Glutamatergic neuron (in vitro differentiated cells): ENCODE data around the gene SOS2. TPM values are rescaled to one million over a fixed set of nuclear protein-coding genes. Genes with fewer than 3 reads are reported as not detected.
A peak's percentile ranks its signal among the peaks of the same experiment; 100 is the strongest.

Source experiments
- DNase-seq: peaks from one replicate; pipeline ENCODE4 v3.0.0; 2022
- H3K27ac Mint-ChIP-seq: one replicate; pipeline ENCODE4 v1.8.0; 2020; ENCODE audit warnings: mild to moderate bottlenecking, mixed read lengths, inconsistent platforms; ENCODE audit not compliant: unreplicated experiment
- H3K27me3 Mint-ChIP-seq: one replicate; pipeline ENCODE4 v1.8.0; 2020; ENCODE audit warnings: mild to moderate bottlenecking, moderate library complexity, mixed read lengths, inconsistent platforms; ENCODE audit not compliant: unreplicated experiment
- H3K36me3 Mint-ChIP-seq: one replicate; pipeline ENCODE4 v1.8.0; 2020; ENCODE audit warnings: mild to moderate bottlenecking, mixed read lengths, inconsistent platforms; ENCODE audit not compliant: unreplicated experiment
- H3K4me1 Mint-ChIP-seq: one replicate; pipeline ENCODE4 v1.8.0; 2020; ENCODE audit warnings: mild to moderate bottlenecking, low read depth, mixed read lengths, inconsistent platforms; ENCODE audit not compliant: unreplicated experiment
- H3K4me3 Mint-ChIP-seq: one replicate; pipeline ENCODE4 v1.8.0; 2020; ENCODE audit warnings: mild to moderate bottlenecking, mixed read lengths, inconsistent platforms; ENCODE audit not compliant: unreplicated experiment
- H3K9me3 Mint-ChIP-seq: one replicate; pipeline ENCODE4 v1.8.0; 2020; ENCODE audit warnings: mild to moderate bottlenecking, moderate library complexity, mixed read lengths, inconsistent platforms; ENCODE audit not compliant: unreplicated experiment
- CTCF ChIP-seq: fragments of 200-600 bp; sonication (generic); IDR thresholded peaks from one replicate; pipeline ENCODE4 v1.5.0; 2021; ENCODE audit not compliant: partially characterized antibody, unreplicated experiment
- long read RNA-seq: library from polyadenylated mRNA; unstranded; transcript quantifications from one replicate; pipeline ENCODE4 v2.0.0, GENCODE V29; 2020; ENCODE audit not compliant: unreplicated experiment
- total RNA-seq: library from RNA; stranded (reverse); fragmentation: NEBNext Ultra II Directional; extraction: Animal tissue kit (Norgen Biotek cat#: 25700); gene quantifications from one replicate; pipeline ENCODE4 v1.2.1, GENCODE V29; 2021; ENCODE audit not compliant: unreplicated experiment

Gene SOS2
- total RNA-seq, result 50.4 TPM
- long read RNA-seq, partial matches to known transcripts, result 0 of 1 reads
- long read RNA-seq, other reads (novel, unspliced or antisense), result 1 of 1 reads

GRCh38 chr14:50231475-50232275 is at the start of gene SOS2:
SOS2 (minus strand) TSS chr14:50231578; CDS start chr14:50231283, 295 bp downstream.
- H3K36me3 Mint-ChIP-seq, result peaks cover 7% of the 10 kb centered on the region
- peaks cover 12% of the 10 kb centered on the region for H3K9me3 Mint-ChIP-seq
- TF ChIP-seq CTCF, result no peak
- peak; percentile 95 for DNase-seq
- peak within 1 kb of the TSS; percentile 99 for H3K27ac Mint-ChIP-seq
- H3K4me1 Mint-ChIP-seq, result peaks cover 12% of the 10 kb centered on the region
- peaks cover 3% of the 10 kb centered on the region for H3K27me3 Mint-ChIP-seq
- H3K4me3 Mint-ChIP-seq, result peak within 1 kb of the TSS; percentile 99

GRCh38 chr14:50272498-50272897 is 41.1 kb upstream of the SOS2 start:
- Mint-ChIP-seq H3K27ac (no peak overlapping the region), H3K4me3 (no peak overlapping the region), H3K4me1 (peaks cover 4% of the 10 kb centered on the region), H3K27me3 (no peaks in the 10 kb centered on the region), H3K9me3 (no peaks in the 10 kb centered on the region), H3K36me3 (no peaks in the 10 kb centered on the region)
- no peak for DNase-seq
- TF ChIP-seq CTCF, result no peak

GRCh38 chr14:50270932-50271331 is 39.6 kb upstream of the SOS2 start:
- no peak overlapping the region for H3K27ac Mint-ChIP-seq
- H3K4me1 Mint-ChIP-seq, result peaks cover 3% of the 10 kb centered on the region
- no peak for TF ChIP-seq CTCF
- H3K9me3 Mint-ChIP-seq, result no peaks in the 10 kb centered on the region
- H3K4me3 Mint-ChIP-seq, result no peak overlapping the region
- H3K36me3 Mint-ChIP-seq, result no peaks in the 10 kb centered on the region
- no peak for DNase-seq
- no peaks in the 10 kb centered on the region for H3K27me3 Mint-ChIP-seq

GRCh38 chr14:50265029-50265428 is 33.7 kb upstream of the SOS2 start:
- Mint-ChIP-seq H3K4me1 (no peaks in the 10 kb centered on the region), H3K27me3 (no peaks in the 10 kb centered on the region), H3K27ac (no peak overlapping the region), H3K36me3 (no peaks in the 10 kb centered on the region), H3K9me3 (no peaks in the 10 kb centered on the region), H3K4me3 (no peak overlapping the region)
- DNase-seq, result no peak
- TF ChIP-seq CTCF, result no peak

GRCh38 chr14:50263321-50263720 is 31.9 kb upstream of the SOS2 start:
- TF ChIP-seq CTCF, result no peak
- Mint-ChIP-seq H3K36me3 (no peaks in the 10 kb centered on the region), H3K4me1 (no peaks in the 10 kb centered on the region)

More at GRCh38 chr14:50263321-50263720, 31.9 kb upstream of the SOS2 start:
- Mint-ChIP-seq H3K27me3 (no peaks in the 10 kb centered on the region), H3K27ac (peak overlapping the region; percentile 17), H3K4me3 (no peak overlapping the region), H3K9me3 (no peaks in the 10 kb centered on the region)
- no peak for DNase-seq
